ENCODE data around the gene KCNK10.

The KCNK10 gene

GRCh38 chr14:88227693-88228092 is 95.4 kb downstream of the KCNK10 start:
- no peak for TF ChIP-seq CTCF (IDR thresholded peaks at IDR 0.05; ENCODE audit: insufficient read depth, low read depth, low read length, missing control alignments)
- no peak for DNase-seq (ENCODE audit: low read depth)
- no peak overlapping the region for H3K4me3 ChIP-seq (ENCODE audit: low read length)

GRCh38 chr14:88225721-88226120 is 97.3 kb downstream of the KCNK10 start:
- H3K4me3 ChIP-seq (ENCODE audit: low read length), result no peak overlapping the region
- TF ChIP-seq CTCF (IDR thresholded peaks at IDR 0.05; ENCODE audit: insufficient read depth, low read depth, low read length, missing control alignments), result no peak
- DNase-seq (ENCODE audit: low read depth), result no peak

GRCh38 chr14:88218119-88218915 is 104.8 kb downstream of the KCNK10 start:
- no peak for TF ChIP-seq CTCF (IDR thresholded peaks at IDR 0.05; ENCODE audit: insufficient read depth, low read depth, low read length, missing control alignments)
- DNase-seq (ENCODE audit: low read depth), result no peak

GRCh38 chr14:88212691-88213090 is 110.4 kb downstream of the KCNK10 start:
- no peak for DNase-seq (ENCODE audit: low read depth)
- TF ChIP-seq CTCF (IDR thresholded peaks at IDR 0.05; ENCODE audit: insufficient read depth, low read depth, low read length, missing control alignments), result no peak
- H3K4me3 ChIP-seq (ENCODE audit: low read length), result no peak overlapping the region

More at GRCh38 chr14:88218119-88218915, 104.8 kb downstream of the KCNK10 start:
- no peak overlapping the region for H3K4me3 ChIP-seq (ENCODE audit: low read length)

GRCh38 chr14:88210426-88210825 is 112.6 kb downstream of the KCNK10 start:
- no peak for DNase-seq (ENCODE audit: low read depth)
- no peak overlapping the region for H3K4me3 ChIP-seq (ENCODE audit: low read length)
- TF ChIP-seq CTCF (IDR thresholded peaks at IDR 0.05; ENCODE audit: insufficient read depth, low read depth, low read length, missing control alignments), result no peak

GRCh38 chr14:88209273-88209672 is 113.8 kb downstream of the KCNK10 start:
- no peak overlapping the region for H3K4me3 ChIP-seq (ENCODE audit: low read length)
- DNase-seq (ENCODE audit: low read depth), result no peak
- no peak for TF ChIP-seq CTCF (IDR thresholded peaks at IDR 0.05; ENCODE audit: insufficient read depth, low read depth, low read length, missing control alignments)

- TF ChIP-seq CTCF (IDR thresholded peaks at IDR 0.05; ENCODE audit: insufficient read depth, low read depth, low read length, missing control alignments), result no peak
- no peak for DNase-seq (ENCODE audit: low read depth)
Measured at GRCh38 chr14:88208858-88209257, 114.2 kb downstream of the KCNK10 start.

More at GRCh38 chr14:88208858-88209257, 114.2 kb downstream of the KCNK10 start:
- no peak overlapping the region for H3K4me3 ChIP-seq (ENCODE audit: low read length)
